DND-41 (cell line): ENCODE results near the gene IRF5.

ENCODE experiments used
- ATAC-seq: fragments of 200-7000 bp; cut with Tn5 transposase; 3 replicates; pipeline ENCODE4 v1.9.1; 2021; ENCODE audit warnings: low read depth; ENCODE audit not compliant: insufficient read depth
- DNase-seq: peaks from one replicate; pipeline ENCODE4 v3.0.0-alpha.2; 2020
- H2AFZ ChIP-seq: 2 replicates; pipeline ENCODE4 v1.6.0; 2012; ENCODE audit warnings: low read depth, low read length
- H3K27ac ChIP-seq: 2 replicates; pipeline ENCODE4 v1.5.1; 2012; ENCODE audit warnings: low read length, inconsistent platforms
- H3K27me3 ChIP-seq: fragments of 200-600 bp; sonication (generic); 2 replicates; pipeline ENCODE4 v1.6.0; 2012; ENCODE audit warnings: low read length, mild to moderate bottlenecking, inconsistent platforms; ENCODE audit not compliant: insufficient read depth, poor library complexity
- H3K36me3 ChIP-seq: 2 replicates; pipeline ENCODE4 v1.5.1; 2012; ENCODE audit warnings: low read length, inconsistent platforms; ENCODE audit not compliant: insufficient read depth
- H3K4me1 ChIP-seq: 2 replicates; pipeline ENCODE4 v1.5.1; 2012; ENCODE audit warnings: mild to moderate bottlenecking, low read length; ENCODE audit not compliant: insufficient read depth
- H3K4me2 ChIP-seq: 2 replicates; pipeline ENCODE4 v1.6.0; 2012; ENCODE audit warnings: mild to moderate bottlenecking, moderate library complexity, low read length, inconsistent platforms; ENCODE audit not compliant: insufficient read depth
- H3K4me3 ChIP-seq, 2 experiments: fragments of 200-600 bp in 1 of 2; shearing (Covaris generic) in 1 of 2; 2 replicates each; pipeline ENCODE4 v1.5.1; 2012 to 2016; ENCODE audit warnings: inconsistent platforms in 2 of 2, low read length in 2 of 2, mild to moderate bottlenecking in 2 of 2, low read depth in 1 of 2, moderate library complexity in 1 of 2
- H3K79me2 ChIP-seq: 2 replicates; pipeline ENCODE4 v1.6.0; 2012; ENCODE audit warnings: low read length, inconsistent platforms; ENCODE audit not compliant: insufficient read depth
- H3K9ac ChIP-seq: 2 replicates; pipeline ENCODE4 v1.6.0; 2012; ENCODE audit warnings: low read depth, mild to moderate bottlenecking, inconsistent platforms, low read length, moderate library complexity
- H3K9me3 ChIP-seq: 2 replicates; pipeline ENCODE4 v1.5.1; 2012; ENCODE audit warnings: low read length, moderate library complexity, mild to moderate bottlenecking, inconsistent platforms; ENCODE audit not compliant: insufficient read depth, severe bottlenecking
- H4K20me1 ChIP-seq: 2 replicates; pipeline ENCODE4 v1.6.0; 2012; ENCODE audit warnings: low read length; ENCODE audit not compliant: insufficient read depth
- CTCF ChIP-seq: IDR thresholded peaks from 2 replicates; pipeline ENCODE4 v1.5.1; 2012; ENCODE audit warnings: borderline replicate concordance, low read length, moderate library complexity, mild to moderate bottlenecking; ENCODE audit not compliant: poor library complexity, severe bottlenecking; ENCODE audit errors: extremely low read depth
- EZH2 ChIP-seq: IDR thresholded peaks from 3 replicates; pipeline ENCODE4 v1.6.1; 2012; ENCODE audit warnings: borderline replicate concordance, low read depth, mild to moderate bottlenecking, moderate library complexity, low read length, inconsistent platforms; ENCODE audit not compliant: severe bottlenecking

Gene IRF5

GRCh38 chr7:128889121-128889520 lies 48.6 kb upstream of the IRF5 start:
- H3K79me2 ChIP-seq = no peaks in the 10 kb centered on the region
- no peaks in the 10 kb centered on the region for H3K4me1 ChIP-seq
- H3K4me2 ChIP-seq = no peak overlapping the region
- no peaks in the 10 kb centered on the region; the same call in 1 of the 2 replicates for H4K20me1 ChIP-seq
- H3K27me3 ChIP-seq = no peaks in the 10 kb centered on the region
- no peaks in the 10 kb centered on the region for H3K9me3 ChIP-seq
- H3K36me3 ChIP-seq = no peaks in the 10 kb centered on the region
- ATAC-seq (no peak), DNase-seq (no peak)
- no peak overlapping the region for H3K27ac ChIP-seq
- no peak overlapping the region for H3K4me3 ChIP-seq
- H2AFZ ChIP-seq = no peak overlapping the region
- no peak for TF ChIP-seq EZH2
- no peak for TF ChIP-seq CTCF
- H3K9ac ChIP-seq = no peak overlapping the region

GRCh38 chr7:128890306-128891109 lies 47.2 kb upstream of the IRF5 start:
- Histone ChIP-seq H2AFZ (no peak overlapping the region), H3K9me3 (no peaks in the 10 kb centered on the region), H3K79me2 (no peaks in the 10 kb centered on the region), H3K4me2 (no peak overlapping the region), H3K27me3 (no peaks in the 10 kb centered on the region), H3K9ac (no peak overlapping the region), H4K20me1 (no peaks in the 10 kb centered on the region; the same call in 1 of the 2 replicates), H3K27ac (no peak overlapping the region), H3K4me1 (no peaks in the 10 kb centered on the region), H3K36me3 (no peaks in the 10 kb centered on the region), H3K4me3 (no peak overlapping the region)
- ATAC-seq (no peak), DNase-seq (no peak)
- TF ChIP-seq CTCF = no peak
- TF ChIP-seq EZH2 = no peak

GRCh38 chr7:128891110-128891941 lies 46.4 kb upstream of the IRF5 start:
- no peak overlapping the region for H2AFZ ChIP-seq
- H4K20me1 ChIP-seq = no peaks in the 10 kb centered on the region; the same call in 1 of the 2 replicates
- H3K27ac ChIP-seq = no peak overlapping the region
- H3K9me3 ChIP-seq = no peaks in the 10 kb centered on the region
- TF ChIP-seq CTCF (no peak), EZH2 (no peak)
- no peak overlapping the region for H3K9ac ChIP-seq
- no peaks in the 10 kb centered on the region for H3K79me2 ChIP-seq
- DNase-seq (no peak), ATAC-seq (no peak)
- no peaks in the 10 kb centered on the region for H3K27me3 ChIP-seq
- H3K4me3 ChIP-seq = no peak overlapping the region
- H3K4me2 ChIP-seq = no peak overlapping the region
- H3K36me3 ChIP-seq = no peaks in the 10 kb centered on the region
- H3K4me1 ChIP-seq = no peaks in the 10 kb centered on the region
